H4 (cell line): ENCODE results near the gene HENMT1. TPM values are rescaled to one million over a fixed set of nuclear protein-coding genes. Genes with fewer than 3 reads are reported as not detected.
"Not testable (repeated sequence)": the region's sequence is repeated elsewhere in the genome, so short reads cannot be mapped to it uniquely, and the experiment has no call there.

Experiments used
- DNase-seq: peaks from one replicate; pipeline ENCODE4 v3.0.0-alpha.2; 2015; ENCODE audit warnings: low spot score
- total RNA-seq: library from RNA; depleted of rRNA; stranded (reverse); fragments of >200 nt; shearing (Covaris generic); gene quantifications from 2 replicates; pipeline ENCODE4 v1.2.3, GENCODE V29; 2014; rRNA removed

HENMT1 gene
- total RNA-seq: not detected in 2 replicates

GRCh38 chr1:108661030-108661609, at the start of gene HENMT1:
HENMT1 (minus strand) TSS chr1:108661093; CDS start chr1:108659884, 1,209 bp downstream.
- DNase-seq: no peak

- no peak for DNase-seq
Measured at GRCh38 chr1:108708691-108709660, 48.1 kb upstream of the HENMT1 start.

GRCh38 chr1:108706643-108707042, 45.8 kb upstream of the HENMT1 start:
- DNase-seq: no peak

GRCh38 chr1:108704496-108704895, 43.6 kb upstream of the HENMT1 start:
- peak; percentile 14 for DNase-seq

GRCh38 chr1:108703939-108704338, 43.0 kb upstream of the HENMT1 start:
- DNase-seq: no peak

- not testable (repeated sequence) for DNase-seq
Measured at GRCh38 chr1:108702109-108702508, 41.2 kb upstream of the HENMT1 start.

GRCh38 chr1:108701176-108701849, 40.4 kb upstream of the HENMT1 start:
- no peak for DNase-seq

- no peak for DNase-seq
Measured at GRCh38 chr1:108699375-108700332, 38.8 kb upstream of the HENMT1 start.

- no peak for DNase-seq
Measured at GRCh38 chr1:108695535-108695934, 34.6 kb upstream of the HENMT1 start.

- peak; percentile 64 for DNase-seq
Measured at GRCh38 chr1:108692724-108693655, 32.1 kb upstream of the HENMT1 start.

GRCh38 chr1:108691942-108692723, 31.2 kb upstream of the HENMT1 start, which contains the start of gene PRPF38B:
PRPF38B (plus strand) TSS chr1:108692310; CDS start chr1:108692592, 282 bp downstream.
- DNase-seq: peak; percentile 90

GRCh38 chr1:108691128-108691941, 30.4 kb upstream of the HENMT1 start:
- no peak for DNase-seq

- no peak for DNase-seq
Measured at GRCh38 chr1:108686614-108687313, 25.9 kb upstream of the HENMT1 start.

- no peak for DNase-seq
Measured at GRCh38 chr1:108685529-108685928, 24.6 kb upstream of the HENMT1 start.

GRCh38 chr1:108681701-108682100, 20.8 kb upstream of the HENMT1 start:
- DNase-seq: peak; percentile 33

- DNase-seq: no peak
Measured at GRCh38 chr1:108679586-108680213, 18.8 kb upstream of the HENMT1 start.

GRCh38 chr1:108678706-108679105, 17.8 kb upstream of the HENMT1 start:
- no peak for DNase-seq
